Liver (tissue), 9 donors: ENCODE measurements around the gene GUCA1A. TPM values are rescaled to one million over a fixed set of nuclear protein-coding genes. Genes with fewer than 3 reads are reported as not detected.
A peak's percentile ranks its signal among the peaks of the same experiment; 100 is the strongest.

Experiments
- DNase-seq: peaks from one replicate; pipeline ENCODE4 v3.0.0-alpha.2; 2017; ENCODE audit warnings: low spot score
- H3K27ac ChIP-seq, 2 donors: one replicate each; pipeline ENCODE4 v1.7.0; 2013; ENCODE audit warnings: inconsistent platforms in 2 of 2, low read length in 2 of 2, control low read depth in 1 of 2, low read depth in 1 of 2, mild to moderate bottlenecking in 1 of 2
- H3K27me3 ChIP-seq, 4 donors: one replicate each; pipeline versions ENCODE4 v1.6.1 to v1.7.0; 2013; ENCODE audit warnings: low read length in 3 of 4, inconsistent platforms in 1 of 4, mild to moderate bottlenecking in 1 of 4, moderate library complexity in 1 of 4; ENCODE audit not compliant: control insufficient read depth in 4 of 4, insufficient read depth in 4 of 4
- H3K36me3 ChIP-seq, 4 donors: one replicate each; pipeline versions ENCODE4 v1.6.1 to v1.7.0; 2013; ENCODE audit warnings: low read length in 3 of 4, mild to moderate bottlenecking in 3 of 4, low read depth in 1 of 4, moderate library complexity in 1 of 4; ENCODE audit not compliant: control insufficient read depth in 4 of 4, insufficient read depth in 3 of 4
- H3K4me1 ChIP-seq, 4 donors: one replicate each; pipeline versions ENCODE4 v1.6.1 to v1.7.0; 2013; ENCODE audit warnings: low read length in 3 of 4, mild to moderate bottlenecking in 3 of 4, moderate library complexity in 1 of 4; ENCODE audit not compliant: control insufficient read depth in 4 of 4, insufficient read depth in 4 of 4
- H3K4me3 ChIP-seq, 3 donors: one replicate each; pipeline versions ENCODE4 v1.6.1 to v1.7.0; 2013; ENCODE audit warnings: low read length in 3 of 3, control low read depth in 1 of 3, low read depth in 1 of 3, mild to moderate bottlenecking in 1 of 3
- H3K9ac ChIP-seq, 2 donors: one replicate each; pipeline ENCODE4 v1.7.0; 2013; ENCODE audit warnings: low read length in 2 of 2, mild to moderate bottlenecking in 2 of 2, moderate library complexity in 2 of 2, control low read depth in 1 of 2, low read depth in 1 of 2
- H3K9me3 ChIP-seq, 4 donors: one replicate each; pipeline versions ENCODE4 v1.6.1 to v1.7.0; 2013; ENCODE audit warnings: low read length in 3 of 4; ENCODE audit not compliant: control insufficient read depth in 4 of 4
- EGR1 ChIP-seq, 2 donors: IDR thresholded peaks; 2 replicates each; pipeline ENCODE4 v1.6.1; 2016 to 2018; ENCODE audit warnings: antibody characterized with exemption in 2 of 2, low read depth in 2 of 2
- FOXA1 ChIP-seq: IDR thresholded peaks from 2 replicates; pipeline ENCODE4 v1.6.1; 2016; ENCODE audit warnings: antibody characterized with exemption
- FOXA2 ChIP-seq: IDR thresholded peaks from 2 replicates; pipeline ENCODE4 v1.6.1; 2016; ENCODE audit warnings: antibody characterized with exemption
- HNF4A ChIP-seq, 2 donors: conservative IDR thresholded peaks; 2 replicates each; pipeline ENCODE4 v1.6.1; 2016; ENCODE audit warnings: antibody characterized with exemption in 2 of 2, mild to moderate bottlenecking in 2 of 2
- JUND ChIP-seq, 2 donors: IDR thresholded peaks; 2 replicates each; pipeline ENCODE4 v1.6.1; 2016; ENCODE audit warnings: antibody characterized with exemption in 2 of 2
- NR2F2 ChIP-seq: IDR thresholded peaks from 2 replicates; pipeline ENCODE4 v1.6.1; 2016; ENCODE audit warnings: antibody characterized with exemption
- RAD21 ChIP-seq, 2 donors: IDR thresholded peaks; 2 replicates each; pipeline ENCODE4 v1.6.1; 2016; ENCODE audit warnings: antibody characterized with exemption in 2 of 2, mild to moderate bottlenecking in 2 of 2
- RXRA ChIP-seq, 2 donors: IDR thresholded peaks; 2 replicates each; pipeline ENCODE4 v1.6.1; 2017 to 2018; ENCODE audit warnings: antibody characterized with exemption in 2 of 2, mild to moderate bottlenecking in 1 of 2
- SP1 ChIP-seq: IDR thresholded peaks from 2 replicates; pipeline ENCODE4 v1.6.1; 2018; ENCODE audit warnings: antibody characterized with exemption, mild to moderate bottlenecking
- TAF1 ChIP-seq: conservative IDR thresholded peaks from 2 replicates; pipeline ENCODE4 v1.6.1; 2016; ENCODE audit warnings: antibody characterized with exemption, mild to moderate bottlenecking
- YY1 ChIP-seq: IDR thresholded peaks from 2 replicates; pipeline ENCODE4 v1.6.1; 2016; ENCODE audit warnings: antibody characterized with exemption, mild to moderate bottlenecking
- WGBS: extraction: QIAGEN DNeasy Blood & Tissue Kit; methylation state at CpG from one replicate; pipeline ENCODE4 v1.1.7; 2013; 5-methylcytosine and 5-hydroxymethylcytosine counted together
- polyA plus RNA-seq, 2 donors: library from polyadenylated mRNA; stranded (reverse) in 1 of 2; unstranded in 1 of 2; fragments of 200-250 nt in 1 of 2; fragments of >200 nt in 1 of 2; fragmentation: Nextera tagmentation in 1 of 2; extraction: Ambion mirVana in 1 of 2; gene quantifications; one replicate each; pipeline versions ENCODE4 v1.2.1 to v1.2.3, GENCODE V29; 2013 to 2015
- total RNA-seq, 2 donors: library from RNA; depleted of rRNA; stranded (reverse); fragments of >200 nt; gene quantifications; one replicate each; pipeline ENCODE4 v1.2.3, GENCODE V29; 2014
- TF ChIP-seq, protein P1 (sequence below): IDR thresholded peaks from 2 replicates; pipeline ENCODE4 v1.6.1; 2016; ENCODE audit warnings: antibody characterized with exemption
- TF ChIP-seq, protein P2 (sequence below): IDR thresholded peaks from 2 replicates; pipeline ENCODE4 v1.6.1; 2016; ENCODE audit warnings: antibody characterized with exemption
- TF ChIP-seq, protein P3 (sequence below): fragments of 150-350 bp; IDR thresholded peaks from 2 replicates; pipeline ENCODE4 v1.5.1; 2017; ENCODE audit warnings: improper control_type of control experiment, low read depth, low read length; ENCODE audit not compliant: missing input control
- TF ChIP-seq, protein P4 (sequence below): IDR thresholded peaks from 2 replicates; pipeline ENCODE4 v1.6.1; 2016; ENCODE audit warnings: antibody characterized with exemption, mild to moderate bottlenecking
- TF ChIP-seq, protein P5 (sequence below): IDR thresholded peaks from 2 replicates; pipeline ENCODE4 v1.6.1; 2016; ENCODE audit warnings: antibody characterized with exemption
- donor health status: healthy.
- donor health status: healthy.
- donor health status: healthy.
- donor health status: healthy.
- donor health status: healthy.

GUCA1A gene
- total and polyA plus RNA-seq, 4 donors = not detected

DNA sequence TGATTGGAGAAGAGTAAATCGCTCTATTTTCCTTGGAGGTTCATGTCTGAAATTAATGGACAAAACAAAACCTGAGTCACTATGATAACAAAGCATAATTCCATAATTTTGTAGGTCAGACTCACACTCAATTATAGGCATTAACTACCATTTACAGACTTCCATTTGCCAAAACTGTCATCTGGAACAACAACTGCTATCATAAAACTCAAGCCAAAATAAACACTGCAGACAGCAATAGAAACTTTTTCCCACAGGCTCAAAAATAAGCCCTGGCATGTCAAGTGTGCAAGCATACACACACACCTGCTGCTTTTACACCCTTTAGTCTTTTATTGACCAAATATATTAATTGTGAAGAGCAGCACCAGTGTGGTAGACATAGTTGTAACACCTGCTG, 37.4 kb downstream of the GUCA1A start:
- WGBS = no CpG with 5 or more reads among the region's 1 CpG
- DNase-seq = no peak
- H3K36me3 ChIP-seq = peaks cover 7 to 32% (median 24%) of the 10 kb centered on the region in 4 donors

DNA sequence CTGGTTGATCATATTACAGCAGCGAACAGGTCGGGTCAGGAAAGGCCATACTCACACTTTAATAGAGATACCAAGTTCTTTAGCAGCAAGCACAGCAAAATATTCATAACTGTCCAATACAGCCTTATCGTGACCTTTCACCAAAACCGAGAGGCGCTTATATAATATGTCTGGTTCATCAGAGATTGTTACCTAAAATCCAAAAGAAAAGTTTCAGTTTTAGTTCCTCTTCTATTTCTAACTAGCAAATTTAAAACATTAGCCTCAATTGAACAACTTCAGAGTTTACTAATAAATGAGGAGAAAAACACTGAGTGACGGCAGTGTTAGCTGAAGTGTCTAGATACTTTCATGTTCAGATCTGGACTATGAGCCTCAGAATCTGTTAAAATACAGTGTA, 38.6 kb downstream of the GUCA1A start:
- peaks cover 13 to 43% (median 33%) of the 10 kb centered on the region in 4 donors for H3K4me1 ChIP-seq
- H3K27ac ChIP-seq = peak overlapping the region; percentile 68 to 76
- TF ChIP-seq HNF4A (conservative IDR thresholded peaks at IDR 0.05) = no peak
- no peak for TF ChIP-seq SP1
- TF ChIP-seq RXRA (IDR thresholded peaks at IDR 0.05) = no peak
- TF ChIP-seq RAD21 (IDR thresholded peaks at IDR 0.05) = no peak
- TF ChIP-seq, protein P1, sequence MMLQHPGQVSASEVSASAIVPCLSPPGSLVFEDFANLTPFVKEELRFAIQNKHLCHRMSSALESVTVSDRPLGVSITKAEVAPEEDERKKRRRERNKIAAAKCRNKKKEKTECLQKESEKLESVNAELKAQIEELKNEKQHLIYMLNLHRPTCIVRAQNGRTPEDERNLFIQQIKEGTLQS = no peak
- no peak for TF ChIP-seq EGR1 (IDR thresholded peaks at IDR 0.05; ENCODE audit: low read depth in 2 of 2)
- TF ChIP-seq, protein P2, sequence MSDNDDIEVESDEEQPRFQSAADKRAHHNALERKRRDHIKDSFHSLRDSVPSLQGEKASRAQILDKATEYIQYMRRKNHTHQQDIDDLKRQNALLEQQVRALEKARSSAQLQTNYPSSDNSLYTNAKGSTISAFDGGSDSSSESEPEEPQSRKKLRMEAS = no peak
- no peak for TF ChIP-seq YY1
- TF ChIP-seq, protein P3, sequence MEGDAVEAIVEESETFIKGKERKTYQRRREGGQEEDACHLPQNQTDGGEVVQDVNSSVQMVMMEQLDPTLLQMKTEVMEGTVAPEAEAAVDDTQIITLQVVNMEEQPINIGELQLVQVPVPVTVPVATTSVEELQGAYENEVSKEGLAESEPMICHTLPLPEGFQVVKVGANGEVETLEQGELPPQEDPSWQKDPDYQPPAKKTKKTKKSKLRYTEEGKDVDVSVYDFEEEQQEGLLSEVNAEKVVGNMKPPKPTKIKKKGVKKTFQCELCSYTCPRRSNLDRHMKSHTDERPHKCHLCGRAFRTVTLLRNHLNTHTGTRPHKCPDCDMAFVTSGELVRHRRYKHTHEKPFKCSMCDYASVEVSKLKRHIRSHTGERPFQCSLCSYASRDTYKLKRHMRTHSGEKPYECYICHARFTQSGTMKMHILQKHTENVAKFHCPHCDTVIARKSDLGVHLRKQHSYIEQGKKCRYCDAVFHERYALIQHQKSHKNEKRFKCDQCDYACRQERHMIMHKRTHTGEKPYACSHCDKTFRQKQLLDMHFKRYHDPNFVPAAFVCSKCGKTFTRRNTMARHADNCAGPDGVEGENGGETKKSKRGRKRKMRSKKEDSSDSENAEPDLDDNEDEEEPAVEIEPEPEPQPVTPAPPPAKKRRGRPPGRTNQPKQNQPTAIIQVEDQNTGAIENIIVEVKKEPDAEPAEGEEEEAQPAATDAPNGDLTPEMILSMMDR = no peak
- no peak for TF ChIP-seq TAF1
- TF ChIP-seq, protein P4, sequence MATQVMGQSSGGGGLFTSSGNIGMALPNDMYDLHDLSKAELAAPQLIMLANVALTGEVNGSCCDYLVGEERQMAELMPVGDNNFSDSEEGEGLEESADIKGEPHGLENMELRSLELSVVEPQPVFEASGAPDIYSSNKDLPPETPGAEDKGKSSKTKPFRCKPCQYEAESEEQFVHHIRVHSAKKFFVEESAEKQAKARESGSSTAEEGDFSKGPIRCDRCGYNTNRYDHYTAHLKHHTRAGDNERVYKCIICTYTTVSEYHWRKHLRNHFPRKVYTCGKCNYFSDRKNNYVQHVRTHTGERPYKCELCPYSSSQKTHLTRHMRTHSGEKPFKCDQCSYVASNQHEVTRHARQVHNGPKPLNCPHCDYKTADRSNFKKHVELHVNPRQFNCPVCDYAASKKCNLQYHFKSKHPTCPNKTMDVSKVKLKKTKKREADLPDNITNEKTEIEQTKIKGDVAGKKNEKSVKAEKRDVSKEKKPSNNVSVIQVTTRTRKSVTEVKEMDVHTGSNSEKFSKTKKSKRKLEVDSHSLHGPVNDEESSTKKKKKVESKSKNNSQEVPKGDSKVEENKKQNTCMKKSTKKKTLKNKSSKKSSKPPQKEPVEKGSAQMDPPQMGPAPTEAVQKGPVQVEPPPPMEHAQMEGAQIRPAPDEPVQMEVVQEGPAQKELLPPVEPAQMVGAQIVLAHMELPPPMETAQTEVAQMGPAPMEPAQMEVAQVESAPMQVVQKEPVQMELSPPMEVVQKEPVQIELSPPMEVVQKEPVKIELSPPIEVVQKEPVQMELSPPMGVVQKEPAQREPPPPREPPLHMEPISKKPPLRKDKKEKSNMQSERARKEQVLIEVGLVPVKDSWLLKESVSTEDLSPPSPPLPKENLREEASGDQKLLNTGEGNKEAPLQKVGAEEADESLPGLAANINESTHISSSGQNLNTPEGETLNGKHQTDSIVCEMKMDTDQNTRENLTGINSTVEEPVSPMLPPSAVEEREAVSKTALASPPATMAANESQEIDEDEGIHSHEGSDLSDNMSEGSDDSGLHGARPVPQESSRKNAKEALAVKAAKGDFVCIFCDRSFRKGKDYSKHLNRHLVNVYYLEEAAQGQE = no peak
- no peak for TF ChIP-seq JUND (IDR thresholded peaks at IDR 0.05)
- no peak for TF ChIP-seq FOXA2
- TF ChIP-seq, protein P5, sequence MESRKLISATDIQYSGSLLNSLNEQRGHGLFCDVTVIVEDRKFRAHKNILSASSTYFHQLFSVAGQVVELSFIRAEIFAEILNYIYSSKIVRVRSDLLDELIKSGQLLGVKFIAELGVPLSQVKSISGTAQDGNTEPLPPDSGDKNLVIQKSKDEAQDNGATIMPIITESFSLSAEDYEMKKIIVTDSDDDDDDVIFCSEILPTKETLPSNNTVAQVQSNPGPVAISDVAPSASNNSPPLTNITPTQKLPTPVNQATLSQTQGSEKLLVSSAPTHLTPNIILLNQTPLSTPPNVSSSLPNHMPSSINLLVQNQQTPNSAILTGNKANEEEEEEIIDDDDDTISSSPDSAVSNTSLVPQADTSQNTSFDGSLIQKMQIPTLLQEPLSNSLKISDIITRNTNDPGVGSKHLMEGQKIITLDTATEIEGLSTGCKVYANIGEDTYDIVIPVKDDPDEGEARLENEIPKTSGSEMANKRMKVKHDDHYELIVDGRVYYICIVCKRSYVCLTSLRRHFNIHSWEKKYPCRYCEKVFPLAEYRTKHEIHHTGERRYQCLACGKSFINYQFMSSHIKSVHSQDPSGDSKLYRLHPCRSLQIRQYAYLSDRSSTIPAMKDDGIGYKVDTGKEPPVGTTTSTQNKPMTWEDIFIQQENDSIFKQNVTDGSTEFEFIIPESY = no peak
- DNase-seq = no peak
- H3K4me3 ChIP-seq = no peak overlapping the region
- no peaks in the 10 kb centered on the region for H3K27me3 ChIP-seq
- peaks cover 7 to 29% (median 23%) of the 10 kb centered on the region in 4 donors for H3K36me3 ChIP-seq
- H3K9ac ChIP-seq = peak overlapping the region; percentile 12 to 53
- H3K9me3 ChIP-seq = no peaks in the 10 kb centered on the region
- 51% methylated on average over 6 of the region's 6 CpGs for WGBS

More for the DNA sequence above, 37.4 kb downstream of the GUCA1A start:
- H3K9me3 ChIP-seq = no peaks in the 10 kb centered on the region
- H3K9ac ChIP-seq = peak overlapping the region in 1 of 2 donors; percentile 69
- H3K4me3 ChIP-seq = no peak overlapping the region
- TF ChIP-seq HNF4A (conservative IDR thresholded peaks at IDR 0.05) (peak; percentile 5 to 20), FOXA2 (peak; percentile 65), FOXA1 (peak; percentile 26), SP1 (peak; percentile 11), YY1 (peak; percentile 27), NR2F2 (no peak)
- TF ChIP-seq, protein P1 = no peak
- peak overlapping the region; percentile 68 to 76 for H3K27ac ChIP-seq
- no peaks in the 10 kb centered on the region for H3K27me3 ChIP-seq
- H3K4me1 ChIP-seq = peaks cover 10 to 32% (median 25%) of the 10 kb centered on the region in 4 donors
